HEK293 (cell line): ENCODE measurements around the gene OR2S2.

ENCODE experiments used
- CTCF ChIA-PET: fragments of 350-600 bp; formaldehyde crosslinking; extraction: SDS; loops from one replicate; lab custom pipeline; 2021; ENCODE audit warnings: antibody characterized with exemption; lab: Yijun Ruan, JAX
- POLR2A ChIA-PET: fragments of 300-600 bp; formaldehyde crosslinking; extraction: SDS; loops from one replicate; lab custom pipeline; 2020; ENCODE audit warnings: antibody characterized with exemption, inconsistent platforms; lab: Yijun Ruan, JAX
- H3K27ac ChIP-seq: fragments of 200-500 bp; sonication (Bioruptor generic); 2 replicates; pipeline ENCODE4 v1.5.1; 2014; ENCODE audit warnings: low read depth, low read length, control low read depth, inconsistent platforms; ENCODE audit errors: extremely low read depth
- H3K36me3 ChIP-seq, 2 experiments: fragments of 200-500 bp in 1 of 2; sonication (Bioruptor generic) in 1 of 2; 1 replicate in 1 of 2; 2 replicates in 1 of 2; pipeline ENCODE4 v1.5.1; 2014 to 2017; ENCODE audit warnings: inconsistent platforms in 2 of 2, low read length in 2 of 2; ENCODE audit not compliant: control insufficient read depth in 2 of 2, insufficient read depth in 1 of 2
- H3K4me1 ChIP-seq: fragments of 200-500 bp; sonication (Bioruptor generic); 2 replicates; pipeline ENCODE4 v1.5.1; 2014; ENCODE audit warnings: mild to moderate bottlenecking, low read length, inconsistent platforms; ENCODE audit not compliant: control insufficient read depth, insufficient read depth
- H3K4me3 ChIP-seq: 2 replicates; pipeline ENCODE4 v1.5.1; 2011; ENCODE audit warnings: low read depth, mild to moderate bottlenecking, control low read depth, low read length, moderate library complexity
- H3K9me3 ChIP-seq: fragments of 200-500 bp; sonication (Bioruptor generic); 2 replicates; pipeline ENCODE4 v1.5.1; 2014; ENCODE audit warnings: low read depth, low read length, inconsistent platforms; ENCODE audit not compliant: control insufficient read depth, insufficient read depth
- KLF10 ChIP-seq: fragments of 450-650 bp; IDR thresholded peaks from 2 replicates; pipeline ENCODE4 v1.5.1; 2018; ENCODE audit warnings: missing biosample characterization, mild to moderate bottlenecking, missing genetic modification characterization
- OSR2 ChIP-seq: fragments of 450-650 bp; formaldehyde crosslinking; IDR thresholded peaks from 2 replicates; pipeline ENCODE4 v1.5.1; 2016; ENCODE audit warnings: missing biosample characterization, missing genetic modification characterization
- YY1 ChIP-seq: fragments of 450-650 bp; formaldehyde crosslinking; IDR thresholded peaks from 2 replicates; pipeline ENCODE4 v1.5.1; 2018; ENCODE audit warnings: missing biosample characterization, missing genetic modification characterization
- ZNF16 ChIP-seq: fragments of 450-650 bp; formaldehyde crosslinking; IDR thresholded peaks from 2 replicates; pipeline ENCODE4 v1.5.1; 2016; ENCODE audit warnings: low read depth, missing biosample characterization, missing genetic modification characterization
- ZNF202 ChIP-seq: fragments of 450-650 bp; formaldehyde crosslinking; IDR thresholded peaks from 2 replicates; pipeline ENCODE4 v1.5.1; 2016; ENCODE audit warnings: missing biosample characterization, missing genetic modification characterization, borderline replicate concordance
- ZNF223 ChIP-seq: fragments of 450-650 bp; formaldehyde crosslinking; IDR thresholded peaks from 2 replicates; pipeline ENCODE4 v1.5.1; 2016; ENCODE audit warnings: missing biosample characterization, missing genetic modification characterization
- ZNF274 ChIP-seq, 2 experiments: fragments of 200-500 bp in 1 of 2; fragments of 450-650 bp in 1 of 2; sonication (Bioruptor generic) in 1 of 2; formaldehyde crosslinking in 1 of 2; IDR thresholded peaks; 2 replicates each; pipeline versions ENCODE4 v1.5.1 to v1.6.1; 2014 to 2016; ENCODE audit warnings: borderline replicate concordance in 1 of 2, inconsistent platforms in 1 of 2, low read length in 1 of 2, missing biosample characterization in 1 of 2, missing genetic modification characterization in 1 of 2
- ZNF292 ChIP-seq: fragments of 450-650 bp; formaldehyde crosslinking; IDR thresholded peaks from 2 replicates; pipeline ENCODE4 v1.5.1; 2016; ENCODE audit warnings: low read depth, missing biosample characterization, missing genetic modification characterization, borderline replicate concordance
- ZNF324 ChIP-seq: fragments of 450-650 bp; formaldehyde crosslinking; IDR thresholded peaks from 2 replicates; pipeline ENCODE4 v1.5.1; 2016; ENCODE audit warnings: missing biosample characterization, missing genetic modification characterization
- ZNF391 ChIP-seq: fragments of 450-650 bp; formaldehyde crosslinking; IDR thresholded peaks from 2 replicates; pipeline ENCODE4 v1.5.1; 2016; ENCODE audit warnings: low read depth, missing biosample characterization, missing genetic modification characterization, borderline replicate concordance
- ZNF510 ChIP-seq: fragments of 450-650 bp; formaldehyde crosslinking; IDR thresholded peaks from 2 replicates; pipeline ENCODE4 v1.5.1; 2018; ENCODE audit warnings: mild to moderate bottlenecking, missing genetic modification characterization, missing biosample characterization; ENCODE audit not compliant: insufficient replicate concordance
- ZNF521 ChIP-seq: fragments of 450-650 bp; formaldehyde crosslinking; IDR thresholded peaks from 2 replicates; pipeline ENCODE4 v1.5.1; 2017; ENCODE audit warnings: missing biosample characterization, mild to moderate bottlenecking, missing genetic modification characterization
- ZNF548 ChIP-seq: fragments of 450-650 bp; formaldehyde crosslinking; IDR thresholded peaks from 2 replicates; pipeline ENCODE4 v1.5.1; 2016; ENCODE audit warnings: missing biosample characterization, missing genetic modification characterization
- ZNF701 ChIP-seq: fragments of 450-650 bp; formaldehyde crosslinking; IDR thresholded peaks from 2 replicates; pipeline ENCODE4 v1.5.1; 2016; ENCODE audit warnings: missing biosample characterization, missing genetic modification characterization
- ZNF76 ChIP-seq: fragments of 450-650 bp; formaldehyde crosslinking; IDR thresholded peaks from 2 replicates; pipeline ENCODE4; 2016; ENCODE audit warnings: low read depth, missing biosample characterization, missing genetic modification characterization, borderline replicate concordance
- ZNF768 ChIP-seq: fragments of 450-650 bp; formaldehyde crosslinking; IDR thresholded peaks from 2 replicates; pipeline ENCODE4 v1.5.1; 2018; ENCODE audit warnings: missing biosample characterization, mild to moderate bottlenecking, missing genetic modification characterization
- ZNF785 ChIP-seq: fragments of 450-650 bp; formaldehyde crosslinking; IDR thresholded peaks from 2 replicates; pipeline ENCODE4 v1.5.1; 2016; ENCODE audit warnings: missing biosample characterization, missing genetic modification characterization
- TF ChIP-seq, protein P1 (sequence below): fragments of 450-650 bp; formaldehyde crosslinking; IDR thresholded peaks from 2 replicates; pipeline ENCODE4 v1.5.1; 2016; ENCODE audit warnings: missing biosample characterization, missing genetic modification characterization
- TF ChIP-seq, protein P2 (sequence below): fragments of 450-650 bp; formaldehyde crosslinking; IDR thresholded peaks from 2 replicates; pipeline ENCODE4 v1.5.1; 2016; ENCODE audit warnings: missing biosample characterization, missing genetic modification characterization
- TF ChIP-seq, protein P3 (sequence below): fragments of 450-650 bp; formaldehyde crosslinking; IDR thresholded peaks from 2 replicates; pipeline ENCODE4 v1.5.1; 2016; ENCODE audit warnings: missing biosample characterization, missing genetic modification characterization, low read depth
- TF ChIP-seq, protein P4 (sequence below): fragments of 450-650 bp; formaldehyde crosslinking; IDR thresholded peaks from 2 replicates; pipeline ENCODE4 v1.5.1; 2016; ENCODE audit warnings: missing biosample characterization, missing genetic modification characterization

OR2S2 gene

DNA sequence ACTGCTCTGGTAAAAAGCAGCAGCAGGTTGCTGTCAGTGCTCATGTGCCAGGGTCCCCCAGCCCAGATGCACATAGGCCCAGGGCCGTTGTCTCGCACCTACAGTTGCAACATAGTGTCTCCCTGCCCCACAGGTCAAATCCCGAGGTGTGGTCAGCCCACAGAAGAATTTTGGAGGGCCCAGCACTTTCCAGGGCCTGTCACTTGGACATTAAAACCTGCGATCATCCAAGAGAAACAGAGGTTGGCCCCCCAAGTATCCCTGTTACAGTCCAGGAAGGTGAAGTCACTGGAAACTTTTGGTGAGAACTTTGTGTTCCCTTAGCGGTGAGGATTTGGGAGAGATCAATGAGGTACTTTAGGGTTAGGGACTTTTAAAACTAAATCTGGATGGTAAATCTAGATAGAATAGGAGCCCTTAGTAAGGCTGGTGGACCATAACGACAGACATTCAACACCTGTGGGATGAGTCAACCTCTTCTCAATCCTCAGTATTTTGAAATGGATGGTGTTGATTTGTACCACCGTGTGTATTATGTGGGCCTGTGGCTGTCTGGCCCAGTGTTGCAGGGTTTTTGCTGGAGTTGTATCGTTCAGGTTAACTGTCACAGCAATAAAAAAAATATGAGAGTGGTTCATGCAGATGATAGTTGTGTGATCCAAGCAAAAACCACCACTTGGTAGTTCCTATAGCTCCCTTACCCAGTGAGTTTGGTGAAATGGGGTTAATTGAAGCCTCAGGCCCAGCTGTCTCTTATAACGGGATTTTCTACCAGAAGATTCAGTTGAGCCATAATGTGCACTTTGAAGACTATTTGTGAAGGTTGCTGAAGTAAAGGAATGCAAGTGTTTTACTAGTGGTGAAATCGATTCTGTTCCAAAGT, 19.2 kb downstream of the OR2S2 start (continued):
- TF ChIP-seq, protein P1, sequence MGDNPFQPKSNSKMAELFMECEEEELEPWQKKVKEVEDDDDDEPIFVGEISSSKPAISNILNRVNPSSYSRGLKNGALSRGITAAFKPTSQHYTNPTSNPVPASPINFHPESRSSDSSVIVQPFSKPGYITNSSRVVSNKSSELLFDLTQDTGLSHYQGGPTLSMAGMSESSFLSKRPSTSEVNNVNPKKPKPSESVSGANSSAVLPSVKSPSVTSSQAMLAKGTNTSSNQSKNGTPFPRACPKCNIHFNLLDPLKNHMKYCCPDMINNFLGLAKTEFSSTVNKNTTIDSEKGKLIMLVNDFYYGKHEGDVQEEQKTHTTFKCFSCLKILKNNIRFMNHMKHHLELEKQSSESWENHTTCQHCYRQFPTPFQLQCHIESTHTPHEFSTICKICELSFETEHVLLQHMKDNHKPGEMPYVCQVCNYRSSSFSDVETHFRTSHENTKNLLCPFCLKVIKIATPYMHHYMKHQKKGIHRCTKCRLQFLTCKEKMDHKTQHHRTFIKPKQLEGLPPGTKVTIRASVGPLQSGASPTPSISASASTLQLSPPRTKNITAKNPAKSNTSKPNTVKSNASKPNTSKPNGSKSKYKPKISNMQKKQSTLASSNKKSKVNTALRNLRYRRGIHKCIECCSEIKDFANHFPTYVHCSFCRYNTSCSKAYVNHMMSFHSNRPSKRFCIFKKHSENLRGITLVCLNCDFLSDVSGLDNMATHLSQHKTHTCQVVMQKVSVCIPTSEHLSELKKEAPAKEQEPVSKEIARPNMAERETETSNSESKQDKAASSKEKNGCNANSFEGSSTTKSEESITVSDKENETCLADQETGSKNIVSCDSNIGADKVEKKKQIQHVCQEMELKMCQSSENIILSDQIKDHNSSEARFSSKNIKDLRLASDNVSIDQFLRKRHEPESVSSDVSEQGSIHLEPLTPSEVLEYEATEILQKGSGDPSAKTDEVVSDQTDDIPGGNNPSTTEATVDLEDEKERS (tag by site-specific recombination): no peak
- TF ChIP-seq ZNF202 (no peak), ZNF292 (tag by site-specific recombination) (no peak), ZNF521 (tag by site-specific recombination) (no peak), OSR2 (tag by site-specific recombination) (no peak), ZNF16 (tag by site-specific recombination) (no peak), ZNF274 (IDR thresholded peaks at IDR 0.05; ENCODE audit: low read length) (no peak), ZNF274 (tag by site-specific recombination; IDR thresholded peaks at IDR 0.05; ENCODE audit: borderline replicate concordance) (no peak), ZNF324 (tag by site-specific recombination) (no peak)
- TF ChIP-seq, protein P2, sequence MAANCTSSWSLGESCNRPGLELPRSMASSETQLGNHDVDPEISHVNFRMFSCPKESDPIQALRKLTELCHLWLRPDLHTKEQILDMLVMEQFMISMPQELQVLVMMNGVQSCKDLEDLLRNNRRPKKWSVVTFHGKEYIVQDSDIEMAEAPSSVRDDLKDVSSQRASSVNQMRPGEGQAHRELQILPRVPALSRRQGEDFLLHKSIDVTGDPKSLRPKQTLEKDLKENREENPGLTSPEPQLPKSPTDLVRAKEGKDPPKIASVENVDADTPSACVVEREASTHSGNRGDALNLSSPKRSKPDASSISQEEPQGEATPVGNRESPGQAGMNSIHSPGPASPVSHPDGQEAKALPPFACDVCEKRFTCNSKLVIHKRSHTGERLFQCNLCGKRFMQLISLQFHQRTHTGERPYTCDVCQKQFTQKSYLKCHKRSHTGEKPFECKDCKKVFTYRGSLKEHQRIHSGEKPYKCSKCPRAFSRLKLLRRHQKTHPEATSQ (tag by site-specific recombination): no peak

DNA sequence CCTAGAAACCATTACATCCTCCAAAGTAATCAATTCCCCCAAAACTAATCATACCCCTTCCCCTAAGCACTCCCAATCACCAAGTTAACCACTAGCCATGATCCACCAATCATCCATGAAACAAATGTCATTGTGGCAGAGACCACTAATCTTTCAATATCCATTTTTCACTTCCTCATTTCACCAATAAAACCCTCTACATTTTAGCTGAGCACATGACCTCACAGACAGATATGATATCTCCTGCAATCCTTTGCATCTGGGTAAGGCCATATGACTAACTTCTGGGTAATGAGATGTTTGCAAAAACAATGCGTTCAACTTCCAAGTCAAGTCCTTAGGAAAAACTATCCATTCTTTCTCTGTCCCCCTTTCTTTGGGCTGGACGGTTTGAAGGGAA, 20.7 kb downstream of the OR2S2 start:
- H3K27ac ChIP-seq: no peak overlapping the region
- ChIA-PET CTCF (interaction anchor here (1.0 to 8.7 kb wide), 3 partner anchors 9 to 71 kb away, joined by 3 to 46 read pairs (median 3); no protein-coding TSS in a partner anchor), POLR2A (no interaction called here)
- no peaks in the 10 kb centered on the region for H3K4me1 ChIP-seq
- H3K9me3 ChIP-seq: no peaks in the 10 kb centered on the region
- H3K4me3 ChIP-seq: no peak overlapping the region
- H3K36me3 ChIP-seq: no peaks in the 10 kb centered on the region
- TF ChIP-seq ZNF76 (no peak), ZNF548 (tag by site-specific recombination) (no peak), ZNF768 (no peak), ZNF701 (no peak), ZNF223 (tag by site-specific recombination) (no peak), ZNF510 (tag by site-specific recombination) (no peak), YY1 (tag by site-specific recombination) (no peak), ZNF391 (no peak), ZNF785 (tag by site-specific recombination) (no peak), KLF10 (tag by site-specific recombination) (no peak)
- TF ChIP-seq, protein P3, sequence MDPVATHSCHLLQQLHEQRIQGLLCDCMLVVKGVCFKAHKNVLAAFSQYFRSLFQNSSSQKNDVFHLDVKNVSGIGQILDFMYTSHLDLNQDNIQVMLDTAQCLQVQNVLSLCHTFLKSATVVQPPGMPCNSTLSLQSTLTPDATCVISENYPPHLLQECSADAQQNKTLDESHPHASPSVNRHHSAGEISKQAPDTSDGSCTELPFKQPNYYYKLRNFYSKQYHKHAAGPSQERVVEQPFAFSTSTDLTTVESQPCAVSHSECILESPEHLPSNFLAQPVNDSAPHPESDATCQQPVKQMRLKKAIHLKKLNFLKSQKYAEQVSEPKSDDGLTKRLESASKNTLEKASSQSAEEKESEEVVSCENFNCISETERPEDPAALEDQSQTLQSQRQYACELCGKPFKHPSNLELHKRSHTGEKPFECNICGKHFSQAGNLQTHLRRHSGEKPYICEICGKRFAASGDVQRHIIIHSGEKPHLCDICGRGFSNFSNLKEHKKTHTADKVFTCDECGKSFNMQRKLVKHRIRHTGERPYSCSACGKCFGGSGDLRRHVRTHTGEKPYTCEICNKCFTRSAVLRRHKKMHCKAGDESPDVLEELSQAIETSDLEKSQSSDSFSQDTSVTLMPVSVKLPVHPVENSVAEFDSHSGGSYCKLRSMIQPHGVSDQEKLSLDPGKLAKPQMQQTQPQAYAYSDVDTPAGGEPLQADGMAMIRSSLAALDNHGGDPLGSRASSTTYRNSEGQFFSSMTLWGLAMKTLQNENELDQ: no peak
- TF ChIP-seq, protein P1 (tag by site-specific recombination): no peak
- TF ChIP-seq, protein P4, sequence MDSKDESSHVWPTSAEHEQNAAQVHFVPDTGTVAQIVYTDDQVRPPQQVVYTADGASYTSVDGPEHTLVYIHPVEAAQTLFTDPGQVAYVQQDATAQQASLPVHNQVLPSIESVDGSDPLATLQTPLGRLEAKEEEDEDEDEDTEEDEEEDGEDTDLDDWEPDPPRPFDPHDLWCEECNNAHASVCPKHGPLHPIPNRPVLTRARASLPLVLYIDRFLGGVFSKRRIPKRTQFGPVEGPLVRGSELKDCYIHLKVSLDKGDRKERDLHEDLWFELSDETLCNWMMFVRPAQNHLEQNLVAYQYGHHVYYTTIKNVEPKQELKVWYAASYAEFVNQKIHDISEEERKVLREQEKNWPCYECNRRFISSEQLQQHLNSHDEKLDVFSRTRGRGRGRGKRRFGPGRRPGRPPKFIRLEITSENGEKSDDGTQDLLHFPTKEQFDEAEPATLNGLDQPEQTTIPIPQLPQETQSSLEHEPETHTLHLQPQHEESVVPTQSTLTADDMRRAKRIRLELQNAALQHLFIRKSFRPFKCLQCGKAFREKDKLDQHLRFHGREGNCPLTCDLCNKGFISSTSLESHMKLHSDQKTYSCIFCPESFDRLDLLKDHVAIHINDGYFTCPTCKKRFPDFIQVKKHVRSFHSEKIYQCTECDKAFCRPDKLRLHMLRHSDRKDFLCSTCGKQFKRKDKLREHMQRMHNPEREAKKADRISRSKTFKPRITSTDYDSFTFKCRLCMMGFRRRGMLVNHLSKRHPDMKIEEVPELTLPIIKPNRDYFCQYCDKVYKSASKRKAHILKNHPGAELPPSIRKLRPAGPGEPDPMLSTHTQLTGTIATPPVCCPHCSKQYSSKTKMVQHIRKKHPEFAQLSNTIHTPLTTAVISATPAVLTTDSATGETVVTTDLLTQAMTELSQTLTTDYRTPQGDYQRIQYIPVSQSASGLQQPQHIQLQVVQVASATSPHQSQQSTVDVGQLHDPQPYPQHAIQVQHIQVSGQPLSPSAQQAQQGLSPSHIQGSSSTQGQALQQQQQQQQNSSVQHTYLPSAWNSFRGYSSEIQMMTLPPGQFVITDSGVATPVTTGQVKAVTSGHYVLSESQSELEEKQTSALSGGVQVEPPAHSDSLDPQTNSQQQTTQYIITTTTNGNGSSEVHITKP: no peak
